ENCODE data around the gene ITGA1. TPM values are rescaled to one million over a fixed set of nuclear protein-coding genes. Genes with fewer than 3 reads are reported as not detected.

Gene ITGA1
- total RNA-seq, 1 donor from 2014 or later = 84.4 TPM

DNA sequence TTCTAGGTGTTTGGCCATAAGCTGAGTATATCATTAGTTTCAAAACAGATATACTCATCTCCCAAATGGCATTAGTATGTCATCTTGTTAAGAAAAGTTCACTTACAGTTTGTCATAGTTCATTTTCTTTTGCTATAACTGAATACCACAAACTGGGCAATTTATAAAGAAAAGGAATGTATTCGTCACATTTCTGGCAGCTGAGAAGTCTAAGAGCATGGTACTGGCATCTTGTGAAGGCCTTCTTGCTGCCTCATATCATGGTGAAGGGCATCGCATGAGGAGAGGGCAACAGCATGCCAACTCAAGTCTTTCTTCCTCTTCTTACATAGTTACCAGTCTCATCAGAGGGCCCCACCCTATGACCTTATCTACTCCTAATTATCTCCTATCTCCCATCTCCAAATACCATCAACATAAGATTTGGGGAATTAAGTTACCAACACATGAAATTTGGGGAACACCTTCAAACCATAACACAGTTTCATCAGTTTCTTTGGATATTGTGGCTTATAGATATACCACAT, 20.4 kb upstream of the ITGA1 start:
- TF ChIP-seq, protein P1, sequence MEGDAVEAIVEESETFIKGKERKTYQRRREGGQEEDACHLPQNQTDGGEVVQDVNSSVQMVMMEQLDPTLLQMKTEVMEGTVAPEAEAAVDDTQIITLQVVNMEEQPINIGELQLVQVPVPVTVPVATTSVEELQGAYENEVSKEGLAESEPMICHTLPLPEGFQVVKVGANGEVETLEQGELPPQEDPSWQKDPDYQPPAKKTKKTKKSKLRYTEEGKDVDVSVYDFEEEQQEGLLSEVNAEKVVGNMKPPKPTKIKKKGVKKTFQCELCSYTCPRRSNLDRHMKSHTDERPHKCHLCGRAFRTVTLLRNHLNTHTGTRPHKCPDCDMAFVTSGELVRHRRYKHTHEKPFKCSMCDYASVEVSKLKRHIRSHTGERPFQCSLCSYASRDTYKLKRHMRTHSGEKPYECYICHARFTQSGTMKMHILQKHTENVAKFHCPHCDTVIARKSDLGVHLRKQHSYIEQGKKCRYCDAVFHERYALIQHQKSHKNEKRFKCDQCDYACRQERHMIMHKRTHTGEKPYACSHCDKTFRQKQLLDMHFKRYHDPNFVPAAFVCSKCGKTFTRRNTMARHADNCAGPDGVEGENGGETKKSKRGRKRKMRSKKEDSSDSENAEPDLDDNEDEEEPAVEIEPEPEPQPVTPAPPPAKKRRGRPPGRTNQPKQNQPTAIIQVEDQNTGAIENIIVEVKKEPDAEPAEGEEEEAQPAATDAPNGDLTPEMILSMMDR (IDR thresholded peaks at IDR 0.05) = no peak
- no peak overlapping the region for H3K27ac ChIP-seq
- no peaks in the 10 kb centered on the region for H3K9me3 ChIP-seq
- no peak overlapping the region for H3K4me3 ChIP-seq
- no peaks in the 10 kb centered on the region for H3K36me3 ChIP-seq
- intact Hi-C loops (cut with DNase I) = no loop called here
- no peaks in the 10 kb centered on the region for H3K4me1 ChIP-seq
- no peak for DNase-seq
- no peak for ATAC-seq
- no peaks in the 10 kb centered on the region for H3K27me3 ChIP-seq (ENCODE audit: low read depth)

DNA sequence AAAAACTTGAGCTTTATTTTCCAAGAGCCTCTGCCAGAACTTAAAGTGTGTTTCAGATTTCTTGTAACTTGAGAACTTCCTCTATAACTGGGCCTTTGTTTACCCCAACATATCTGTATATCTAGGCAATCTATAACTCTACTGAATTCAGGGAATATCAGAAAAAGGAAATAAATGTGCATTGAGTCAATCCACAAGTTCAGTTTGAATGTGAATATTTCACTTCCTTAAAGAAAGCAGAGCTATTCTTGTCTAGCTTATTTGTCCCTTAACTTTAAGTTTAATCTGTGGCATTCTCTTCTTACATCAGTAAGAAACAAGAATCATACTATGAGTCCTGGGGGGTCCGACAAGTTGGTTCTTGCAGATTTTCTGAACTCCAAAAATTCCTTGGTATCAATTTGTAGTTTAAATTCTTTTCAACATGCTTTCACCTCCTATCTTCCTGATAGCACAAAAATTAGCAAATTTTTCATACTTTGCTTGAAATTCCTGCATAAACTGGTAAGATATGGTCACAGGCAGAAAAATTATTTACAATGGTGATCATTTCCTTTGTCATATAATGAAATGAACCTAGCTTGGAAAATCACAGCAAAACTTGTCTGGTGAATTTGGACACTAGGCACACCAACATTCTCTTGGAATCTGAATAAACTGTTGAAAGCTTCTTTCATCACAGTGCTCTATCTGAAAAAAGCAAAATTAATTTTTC, 19.8 kb upstream of the ITGA1 start:
- H3K9me3 ChIP-seq = no peaks in the 10 kb centered on the region
- H3K27ac ChIP-seq = no peak overlapping the region
- TF ChIP-seq, protein P1 (IDR thresholded peaks at IDR 0.05) = no peak
- H3K27me3 ChIP-seq (ENCODE audit: low read depth) = no peaks in the 10 kb centered on the region
- H3K36me3 ChIP-seq = no peaks in the 10 kb centered on the region
- H3K4me3 ChIP-seq = no peak overlapping the region
- intact Hi-C loops (cut with DNase I) = no loop called here
- ATAC-seq (no peak), DNase-seq (no peak)
- H3K4me1 ChIP-seq = no peaks in the 10 kb centered on the region

DNA sequence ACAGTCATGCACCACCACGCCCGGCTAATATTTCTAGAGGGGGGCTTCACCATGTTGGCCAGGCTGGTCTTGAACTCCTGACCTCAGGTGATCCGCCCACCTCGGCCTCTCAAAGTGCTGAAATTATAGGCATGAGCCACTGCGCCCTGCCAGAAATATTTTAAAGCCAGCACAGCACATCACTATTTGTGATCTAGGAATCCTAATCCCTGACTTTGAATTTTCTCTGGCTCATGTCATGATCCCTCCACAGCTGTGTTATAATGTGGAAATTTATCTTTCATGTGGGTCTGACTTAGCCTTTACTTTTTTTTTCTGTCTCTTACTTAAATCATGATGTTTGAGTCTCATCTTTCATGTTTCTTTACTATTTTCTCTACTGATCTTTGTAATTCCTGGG, 18.7 kb upstream of the ITGA1 start:
- TF ChIP-seq, protein P1 (IDR thresholded peaks at IDR 0.05) = no peak
- Histone ChIP-seq H3K4me1 (no peaks in the 10 kb centered on the region), H3K9me3 (no peaks in the 10 kb centered on the region), H3K27ac (no peak overlapping the region), H3K4me3 (no peak overlapping the region), H3K27me3 (ENCODE audit: low read depth) (no peaks in the 10 kb centered on the region), H3K36me3 (no peaks in the 10 kb centered on the region)
- ATAC-seq (no peak), DNase-seq (no peak)
- intact Hi-C loops (cut with DNase I) = no loop called here

DNA sequence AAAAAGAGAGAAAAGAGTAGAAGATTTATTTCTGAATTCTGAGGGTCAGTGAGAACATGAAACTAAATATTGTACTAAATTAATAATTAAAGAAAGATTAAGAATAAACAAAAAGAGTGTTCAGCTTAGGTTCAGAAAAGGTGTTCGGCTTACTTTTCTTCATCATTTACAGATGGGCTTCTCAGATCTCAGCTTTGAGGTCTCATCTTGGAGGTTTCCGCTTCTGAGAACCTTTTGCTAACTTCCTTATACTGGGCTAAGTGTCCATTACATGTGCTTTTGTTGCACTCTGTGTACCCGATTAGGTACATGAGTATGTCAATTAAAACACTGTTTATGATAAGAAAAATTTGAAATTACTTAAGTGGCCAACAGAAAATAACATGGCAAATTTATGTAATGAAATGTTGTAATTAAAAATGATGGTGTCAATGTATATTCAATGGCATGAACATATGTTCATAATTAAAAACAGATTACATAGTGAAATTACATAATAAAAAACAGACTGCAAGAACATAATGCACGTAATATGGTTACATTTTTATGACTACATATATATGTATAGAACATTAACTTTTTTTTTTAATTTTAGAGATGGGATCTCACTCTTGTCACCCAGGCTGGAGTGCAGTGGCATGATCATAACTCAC, 17.3 kb upstream of the ITGA1 start:
- Histone ChIP-seq H3K4me3 (no peak overlapping the region), H3K27me3 (ENCODE audit: low read depth) (no peaks in the 10 kb centered on the region), H3K4me1 (peaks cover 6% of the 10 kb centered on the region), H3K36me3 (no peaks in the 10 kb centered on the region), H3K27ac (no peak overlapping the region), H3K9me3 (no peaks in the 10 kb centered on the region)
- intact Hi-C loops (cut with DNase I) = no loop called here
- DNase-seq (no peak), ATAC-seq (no peak)
- TF ChIP-seq, protein P1 (IDR thresholded peaks at IDR 0.05) = no peak

- H3K4me3 ChIP-seq = no peak overlapping the region
- DNase-seq (no peak), ATAC-seq (no peak)
- TF ChIP-seq, protein P1 (IDR thresholded peaks at IDR 0.05) = no peak
- no peak overlapping the region for H3K27ac ChIP-seq
- no peaks in the 10 kb centered on the region for H3K36me3 ChIP-seq
- H3K27me3 ChIP-seq (ENCODE audit: low read depth) = no peaks in the 10 kb centered on the region
- no peaks in the 10 kb centered on the region for H3K9me3 ChIP-seq
- peaks cover 6% of the 10 kb centered on the region for H3K4me1 ChIP-seq
- intact Hi-C loops (cut with DNase I) = no loop called here
These were observed 16.2 kb upstream of the ITGA1 start for GRCh38 chr5:52771343-52772039.

Data from lower lobe of right lung (tissue), 2 donors.